ENCODE results near the gene TAF3.

Gene TAF3

DNA sequence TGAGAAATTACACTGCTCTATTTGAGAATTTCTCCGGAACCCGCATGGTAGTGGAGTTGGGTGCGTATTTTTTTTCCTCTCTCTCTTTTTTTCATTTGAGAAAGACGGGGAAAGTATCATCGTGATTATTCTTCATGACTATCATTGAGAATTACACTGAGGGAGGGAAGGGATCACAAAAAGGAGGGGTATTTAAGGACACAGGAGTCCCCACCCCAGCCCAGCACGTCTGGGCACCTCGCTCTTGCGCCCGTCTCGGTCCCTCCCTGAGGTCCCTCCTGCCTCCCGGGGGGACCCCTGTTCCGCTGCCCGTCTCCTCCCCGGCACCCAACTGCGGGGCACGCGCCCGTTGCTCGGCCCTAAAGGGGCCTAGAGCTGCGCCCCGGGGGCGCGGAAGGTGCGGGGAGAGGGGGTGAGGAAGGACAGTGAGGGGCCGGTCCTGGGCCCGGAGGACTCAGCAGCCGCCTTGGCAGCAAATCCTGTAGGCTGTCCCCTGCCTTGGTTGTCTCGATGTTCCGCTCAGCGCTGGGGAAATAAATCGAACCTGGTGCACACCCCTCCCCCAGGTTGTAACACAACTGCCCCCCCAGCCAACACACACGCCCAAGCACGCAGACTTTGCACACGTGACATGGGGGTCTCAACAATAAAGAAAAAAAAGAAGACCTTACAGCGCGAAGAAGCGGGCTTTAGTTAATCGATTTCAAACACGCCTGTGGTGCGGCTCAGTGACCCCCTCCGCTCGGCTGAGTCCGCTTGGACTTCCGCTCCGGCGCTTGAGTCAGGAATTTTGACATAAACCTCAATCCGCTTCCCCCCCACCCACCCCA lies 217.6 kb downstream of the TAF3 start:
- no peak for DNase-seq

DNA sequence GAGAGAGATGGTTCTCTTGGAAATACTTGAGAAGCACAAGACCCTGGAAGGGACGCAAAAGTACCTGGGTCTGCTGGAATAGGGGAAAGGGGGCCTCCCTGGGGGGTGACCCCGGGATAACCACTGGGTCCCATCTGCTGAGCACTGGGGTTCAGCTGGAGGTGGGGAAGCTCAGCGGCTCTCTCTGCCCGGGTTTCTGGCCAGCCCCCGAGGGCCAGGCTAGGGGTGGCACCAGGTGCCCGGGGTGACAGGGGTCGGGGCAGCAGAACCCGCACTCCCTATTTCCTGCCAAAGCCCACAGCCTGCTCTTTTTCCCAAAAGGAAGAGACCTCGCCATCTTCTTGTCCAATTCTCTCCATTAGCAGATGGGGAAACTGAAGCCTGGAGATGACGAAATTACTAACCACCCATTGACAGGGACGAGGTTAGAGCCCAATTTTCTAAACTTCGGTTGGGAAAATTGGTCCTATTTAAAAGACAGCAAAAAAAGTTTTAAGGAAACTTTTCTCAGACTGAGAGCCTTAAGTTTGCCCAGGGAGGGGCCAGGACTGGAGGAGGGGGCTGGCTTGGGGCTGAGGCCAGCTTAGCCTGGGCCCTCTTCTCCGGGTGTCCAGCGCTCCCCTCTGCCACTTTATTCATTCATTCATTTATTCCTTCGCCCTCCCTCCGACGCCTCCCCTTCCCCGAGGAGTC lies 218.3 kb downstream of the TAF3 start:
- DNase-seq = no peak

DNA sequence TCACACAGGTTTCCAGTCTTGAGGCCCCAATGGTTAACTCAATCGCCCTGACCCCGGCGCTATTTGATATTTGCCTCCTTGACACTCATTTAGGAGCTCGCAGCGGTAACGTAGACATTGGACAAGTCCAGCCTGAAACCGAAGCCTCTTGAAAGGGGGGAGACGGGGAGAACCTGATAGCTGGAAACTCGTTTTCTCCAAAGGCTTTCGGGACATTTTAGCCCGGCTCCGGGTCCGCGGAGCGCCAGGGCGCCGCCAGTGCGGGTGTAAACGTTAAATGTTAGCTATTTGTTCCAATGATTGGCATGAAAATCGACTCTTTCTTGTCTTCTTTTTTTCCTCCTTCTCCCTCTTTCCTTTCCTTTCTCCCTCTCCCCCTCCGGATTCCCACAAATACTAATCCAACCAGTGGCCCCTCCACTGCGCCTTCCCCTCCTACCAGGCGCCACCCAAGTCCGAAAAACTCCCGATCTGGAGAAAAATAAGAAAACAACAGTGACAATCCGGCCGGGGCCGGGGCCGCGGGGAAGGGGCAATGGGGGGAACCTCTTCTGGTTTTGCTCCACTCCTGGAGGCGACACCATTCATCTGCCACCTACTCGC lies 219.0 kb downstream of the TAF3 start:
- DNase-seq = no peak

DNA sequence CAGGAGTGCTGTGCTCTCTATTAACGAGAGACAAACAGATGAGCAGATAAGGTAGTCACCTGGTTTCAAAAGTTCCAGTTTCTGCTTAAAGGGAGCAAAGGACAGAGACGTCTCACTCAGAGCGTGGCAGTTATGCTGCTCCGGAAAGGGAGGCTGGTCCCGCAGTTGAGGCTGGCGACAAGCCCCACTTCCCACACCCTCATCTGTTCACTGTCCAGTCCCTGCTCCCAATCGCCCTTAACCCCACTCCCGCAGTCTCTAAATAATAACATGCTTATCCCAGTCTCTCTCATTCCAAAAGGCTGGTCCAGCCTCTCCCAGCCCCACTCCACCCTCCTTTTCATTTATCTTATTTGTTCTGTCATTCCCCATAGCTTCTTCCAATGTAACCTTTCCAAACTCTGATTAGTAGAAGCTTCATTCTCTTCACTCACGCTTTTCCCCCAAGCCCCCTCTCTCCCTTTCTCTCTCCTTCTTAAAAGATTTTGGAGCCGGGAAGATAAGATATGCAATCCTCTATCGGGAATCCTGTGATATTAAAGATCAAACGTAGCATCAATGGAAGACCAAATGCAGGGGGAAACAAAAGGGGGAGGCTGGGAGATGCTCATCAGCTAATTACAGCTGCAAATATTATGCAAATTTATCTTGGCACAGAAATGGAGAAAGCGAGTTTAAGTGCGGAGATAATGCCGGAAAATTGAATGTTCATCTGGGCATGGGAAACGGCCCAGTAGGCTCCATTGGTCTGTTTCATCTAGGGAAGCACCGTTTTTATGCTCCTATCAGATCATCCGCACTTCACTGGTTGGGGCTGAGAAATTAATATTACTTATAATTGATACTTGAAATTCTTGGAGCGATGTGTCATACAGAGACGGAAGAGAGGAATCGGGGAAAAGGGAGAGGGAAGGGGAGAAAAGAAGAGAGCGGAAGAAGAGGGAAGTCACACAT lies 219.9 kb downstream of the TAF3 start:
- DNase-seq = no peak

DNA sequence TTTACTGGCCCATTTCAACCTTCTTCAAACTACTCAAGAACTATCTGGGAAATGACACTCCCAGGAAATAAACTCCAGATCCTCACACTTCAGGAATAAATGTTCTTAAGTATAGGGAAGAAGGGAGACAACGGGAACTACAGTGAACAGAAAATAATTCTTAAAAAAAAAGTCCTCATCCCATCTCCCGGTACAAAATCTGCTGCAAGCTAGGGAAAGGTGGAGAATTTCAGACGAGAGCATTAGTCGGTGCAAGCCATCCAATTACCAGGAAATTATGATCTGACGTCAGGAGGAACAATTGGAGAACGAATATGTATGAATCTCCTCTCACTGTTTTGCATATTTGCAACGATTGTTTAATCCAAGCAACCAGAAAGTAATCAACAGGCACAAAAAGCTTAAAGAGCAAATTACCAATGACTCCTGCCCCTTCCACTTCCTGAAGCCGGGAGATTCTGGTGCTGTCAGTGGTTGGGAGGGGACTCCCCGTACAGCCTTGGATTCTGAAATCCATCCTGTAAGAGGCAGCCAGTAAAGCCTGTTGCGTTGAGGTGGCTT lies 221.1 kb downstream of the TAF3 start:
- no peak for DNase-seq

DNA sequence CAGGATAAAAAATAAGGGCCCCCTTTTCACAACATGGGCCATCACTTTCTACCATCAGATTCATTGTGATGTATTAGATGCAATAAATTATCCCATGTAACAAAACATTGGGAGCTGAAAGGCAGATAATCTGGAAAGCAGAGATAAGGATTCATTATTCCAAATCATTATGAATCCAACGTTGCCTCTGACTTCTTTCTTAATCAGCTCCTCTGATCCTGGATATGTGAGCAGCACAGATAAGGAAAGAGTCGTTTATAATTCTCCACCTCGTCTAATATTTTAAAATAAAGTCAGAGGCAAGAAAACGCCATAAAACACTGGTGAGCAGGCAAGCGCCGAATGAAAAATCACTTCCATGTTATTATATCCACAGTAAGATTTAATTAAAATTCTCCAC lies 222.3 kb downstream of the TAF3 start:
- DNase-seq = no peak

GRCh38 chr10:8041284-8041991 lies 223.1 kb downstream of the TAF3 start:
- no peak for DNase-seq

DNA sequence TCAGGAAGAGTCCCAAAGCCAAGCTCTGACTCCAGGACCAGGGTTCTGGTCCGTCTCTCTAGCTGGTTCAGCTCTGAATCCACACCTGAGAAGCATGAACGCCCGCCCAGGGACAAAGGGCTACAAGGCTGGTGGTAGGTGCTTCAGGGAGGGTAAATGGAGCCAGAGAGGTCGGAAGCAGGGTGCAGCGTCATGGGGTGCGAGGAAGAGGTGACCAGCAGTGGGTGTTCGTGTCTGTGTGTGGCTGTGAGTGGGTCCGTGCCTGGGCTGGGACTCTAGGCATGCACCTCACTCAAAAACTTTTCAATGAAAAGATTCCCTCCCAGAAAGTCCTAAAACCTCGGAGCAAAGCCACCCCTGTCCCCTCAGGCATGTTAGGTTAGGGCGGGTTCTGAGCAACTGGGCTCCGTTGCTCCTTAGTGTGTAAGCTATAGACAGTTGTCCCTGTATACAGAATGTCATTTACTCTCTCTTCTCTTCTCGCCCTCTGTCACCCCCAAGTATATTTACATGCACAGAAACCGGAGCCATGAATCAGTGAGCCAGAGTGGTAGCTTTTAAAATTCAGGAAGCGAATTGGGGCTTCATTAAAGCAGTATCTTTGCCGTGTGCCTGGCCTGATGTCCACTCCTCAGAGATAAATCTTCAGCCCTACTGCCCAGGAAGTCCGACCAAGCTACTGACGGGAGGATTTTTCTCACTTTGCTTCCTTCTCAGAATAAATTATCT lies 223.9 kb downstream of the TAF3 start:
- no peak for DNase-seq

DNA sequence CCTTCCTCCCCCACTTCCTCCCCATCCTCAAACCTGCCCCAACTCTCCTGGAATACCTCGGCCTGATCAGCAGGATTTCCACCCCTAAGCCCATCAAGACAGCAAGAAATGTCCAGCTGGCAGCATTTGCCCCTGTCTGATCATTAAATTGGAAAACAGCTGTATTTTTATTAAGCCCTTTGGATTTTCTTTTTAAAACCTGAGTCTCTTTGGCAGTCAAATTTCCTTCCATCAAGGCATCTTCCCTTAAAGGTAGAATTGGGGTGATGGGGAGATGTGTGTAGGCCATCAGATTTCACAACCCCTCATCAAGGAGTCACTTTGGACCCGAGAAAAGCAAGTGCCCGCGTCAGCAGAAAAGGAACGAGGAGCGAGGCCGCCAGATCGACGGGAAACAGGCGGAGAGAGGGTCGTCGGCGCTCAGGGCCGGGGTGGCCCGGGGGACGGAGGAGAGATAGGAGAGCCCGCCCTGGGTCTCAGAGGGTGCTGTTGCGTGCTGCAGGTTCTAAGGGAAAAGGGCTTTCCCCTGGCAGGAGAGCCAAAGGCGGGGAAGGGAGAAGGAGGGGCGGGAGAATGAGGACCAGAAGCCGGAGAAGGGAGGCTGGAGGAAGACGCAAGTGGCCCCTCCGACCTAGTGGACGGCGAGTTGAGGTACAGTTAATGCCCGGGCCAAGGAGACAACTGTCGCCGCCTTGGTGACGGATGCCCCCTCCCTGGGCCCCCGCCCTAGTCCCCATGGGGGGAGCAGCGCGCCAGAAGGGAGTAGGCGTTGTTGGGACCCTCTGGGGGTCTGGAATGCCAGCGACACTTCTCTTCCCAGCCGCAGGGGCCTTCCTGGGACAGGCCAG lies 224.6 kb downstream of the TAF3 start:
- DNase-seq = no peak

DNA sequence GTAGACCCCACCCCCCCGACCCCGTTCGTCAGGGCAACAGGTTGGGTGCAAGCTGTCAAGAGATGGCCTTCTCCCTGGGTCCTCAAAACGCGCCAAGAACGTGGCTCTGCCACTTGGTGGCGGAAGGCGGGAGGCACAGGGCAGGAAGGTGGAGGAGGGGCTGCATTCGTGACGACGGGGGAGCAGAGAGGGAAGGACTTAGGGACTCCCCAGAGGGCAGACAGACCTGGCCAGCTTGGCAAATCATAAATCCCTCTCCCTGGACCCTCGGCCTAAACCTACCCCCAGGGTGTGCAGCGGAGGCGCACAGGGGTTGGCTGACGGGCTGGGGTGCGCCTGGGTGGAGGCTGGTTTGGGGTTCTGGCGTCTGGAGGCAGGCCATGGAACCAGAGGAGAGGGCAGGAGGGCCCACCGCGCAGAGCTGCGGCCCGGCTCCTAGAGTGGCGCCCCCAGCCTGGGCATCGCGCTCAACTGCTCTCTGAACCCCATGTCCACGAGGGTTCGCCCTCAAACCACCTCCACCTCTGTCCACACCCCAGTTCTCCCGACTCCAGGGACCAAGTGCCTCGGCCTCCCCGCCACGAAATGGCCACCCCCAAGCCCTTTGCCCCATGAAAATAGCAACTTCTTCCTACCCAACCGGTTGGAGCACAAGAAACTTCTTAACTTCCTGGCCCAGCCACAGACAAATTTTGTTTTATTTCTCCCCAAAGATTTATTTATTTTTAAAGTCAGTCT lies 225.4 kb downstream of the TAF3 start:
- no peak for DNase-seq

- DNase-seq = no peak
Observed at GRCh38 chr10:8044331-8044907, 226.1 kb downstream of the TAF3 start.

GRCh38 chr10:8044908-8045725 lies 226.8 kb downstream of the TAF3 start:
- no peak for DNase-seq

- DNase-seq = no peak
Observed at GRCh38 chr10:8045726-8046494, 227.6 kb downstream of the TAF3 start.

- no peak for DNase-seq
Observed at GRCh38 chr10:8047452-8048280, 229.4 kb downstream of the TAF3 start.

GRCh38 chr10:8048281-8049008 lies 230.1 kb downstream of the TAF3 start:
- no peak for DNase-seq
